DND-41 (cell line): Measurements from ENCODE around the gene NHERF2.

Experiments used
- EZH2 ChIP-seq: IDR thresholded peaks from 3 replicates; pipeline ENCODE4 v1.6.1; 2012; ENCODE audit warnings: borderline replicate concordance, low read depth, mild to moderate bottlenecking, moderate library complexity, low read length, inconsistent platforms; ENCODE audit not compliant: severe bottlenecking
- TF ChIP-seq, protein P1 (sequence below): IDR thresholded peaks from 2 replicates; pipeline ENCODE4 v1.5.1; 2012; ENCODE audit warnings: borderline replicate concordance, low read length, moderate library complexity, mild to moderate bottlenecking; ENCODE audit not compliant: poor library complexity, severe bottlenecking; ENCODE audit errors: extremely low read depth

GRCh38 chr16:2072926-2073325, 46.2 kb downstream of the NHERF2 start:
- TF ChIP-seq, protein P1, sequence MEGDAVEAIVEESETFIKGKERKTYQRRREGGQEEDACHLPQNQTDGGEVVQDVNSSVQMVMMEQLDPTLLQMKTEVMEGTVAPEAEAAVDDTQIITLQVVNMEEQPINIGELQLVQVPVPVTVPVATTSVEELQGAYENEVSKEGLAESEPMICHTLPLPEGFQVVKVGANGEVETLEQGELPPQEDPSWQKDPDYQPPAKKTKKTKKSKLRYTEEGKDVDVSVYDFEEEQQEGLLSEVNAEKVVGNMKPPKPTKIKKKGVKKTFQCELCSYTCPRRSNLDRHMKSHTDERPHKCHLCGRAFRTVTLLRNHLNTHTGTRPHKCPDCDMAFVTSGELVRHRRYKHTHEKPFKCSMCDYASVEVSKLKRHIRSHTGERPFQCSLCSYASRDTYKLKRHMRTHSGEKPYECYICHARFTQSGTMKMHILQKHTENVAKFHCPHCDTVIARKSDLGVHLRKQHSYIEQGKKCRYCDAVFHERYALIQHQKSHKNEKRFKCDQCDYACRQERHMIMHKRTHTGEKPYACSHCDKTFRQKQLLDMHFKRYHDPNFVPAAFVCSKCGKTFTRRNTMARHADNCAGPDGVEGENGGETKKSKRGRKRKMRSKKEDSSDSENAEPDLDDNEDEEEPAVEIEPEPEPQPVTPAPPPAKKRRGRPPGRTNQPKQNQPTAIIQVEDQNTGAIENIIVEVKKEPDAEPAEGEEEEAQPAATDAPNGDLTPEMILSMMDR, result no peak
- no peak for TF ChIP-seq EZH2
